Measurements from ENCODE around the gene CADM1.

DNA sequence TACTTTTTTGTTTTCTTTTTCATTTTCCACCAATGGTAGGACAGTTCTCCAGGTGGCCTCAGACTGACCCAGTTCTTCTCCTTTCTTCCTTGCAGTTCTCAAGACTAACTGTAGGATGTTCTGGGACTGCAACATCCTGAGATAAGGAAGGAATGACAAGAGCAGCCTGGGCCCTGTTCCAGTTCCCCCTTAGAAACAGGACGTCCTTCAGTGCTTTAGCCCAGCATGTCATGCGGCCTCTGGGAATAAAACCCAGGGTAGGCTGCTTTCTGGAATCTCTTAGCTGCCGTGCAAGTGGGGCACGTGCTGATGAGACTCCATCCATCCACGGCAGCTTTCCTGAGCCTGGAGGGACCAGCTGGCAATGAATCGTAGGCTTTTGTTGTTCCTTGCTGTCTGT, 24.0 kb upstream of the CADM1 start:
- TF ChIP-seq CTCF (IDR thresholded peaks at IDR 0.05) (no peak), POLR2A (IDR thresholded peaks at IDR 0.05; ENCODE audit: low read depth) (no peak)

All from esophagus muscularis mucosa (tissue), 3 donors.